Measurements from ENCODE around the gene ZNF574.

- TF ChIP-seq POLR2A (IDR thresholded peaks at IDR 0.05) (no peak), CTCF (IDR thresholded peaks at IDR 0.05) (no peak), POLR2AphosphoS5 (IDR thresholded peaks at IDR 0.05) (no peak)
These were observed 12.7 kb downstream of the ZNF574 start for GRCh38 chr19:42088471-42089190.

Measured in prostate gland (tissue), 2 donors.